ENCODE data around the gene SHQ1. TPM values are rescaled to one million over a fixed set of nuclear protein-coding genes. Genes with fewer than 3 reads are reported as not detected.

Gene SHQ1
- total RNA-seq, 1 donor from 2014 or later = 12.3 TPM

DNA sequence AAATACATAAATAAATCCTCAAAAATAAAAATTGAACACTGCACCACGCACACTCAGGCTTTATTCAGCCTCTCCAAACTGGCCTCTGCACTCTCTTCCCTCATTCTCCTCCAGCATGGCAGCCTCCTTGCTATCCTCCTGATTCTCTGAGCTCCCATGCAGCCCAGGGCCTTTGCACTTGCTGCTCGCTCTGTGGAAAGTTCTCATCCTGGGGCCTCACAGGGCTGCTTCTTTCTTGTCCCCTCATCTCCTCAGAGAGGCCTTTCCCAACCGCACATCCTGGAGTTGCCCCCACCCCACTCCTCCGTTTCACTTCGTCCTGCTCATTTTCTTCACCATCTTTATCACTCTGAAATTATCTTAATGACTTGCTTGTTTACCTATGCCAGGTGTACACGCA lies 123.0 kb downstream of the SHQ1 start:
- intact Hi-C loops (cut with DNase I) = no loop called here
- TF ChIP-seq POLR2A (IDR thresholded peaks at IDR 0.05) (no peak), POLR2AphosphoS5 (IDR thresholded peaks at IDR 0.05; ENCODE audit: insufficient read depth in 1 of 2, low read depth in 1 of 2) (no peak)
- TF ChIP-seq, protein P1, sequence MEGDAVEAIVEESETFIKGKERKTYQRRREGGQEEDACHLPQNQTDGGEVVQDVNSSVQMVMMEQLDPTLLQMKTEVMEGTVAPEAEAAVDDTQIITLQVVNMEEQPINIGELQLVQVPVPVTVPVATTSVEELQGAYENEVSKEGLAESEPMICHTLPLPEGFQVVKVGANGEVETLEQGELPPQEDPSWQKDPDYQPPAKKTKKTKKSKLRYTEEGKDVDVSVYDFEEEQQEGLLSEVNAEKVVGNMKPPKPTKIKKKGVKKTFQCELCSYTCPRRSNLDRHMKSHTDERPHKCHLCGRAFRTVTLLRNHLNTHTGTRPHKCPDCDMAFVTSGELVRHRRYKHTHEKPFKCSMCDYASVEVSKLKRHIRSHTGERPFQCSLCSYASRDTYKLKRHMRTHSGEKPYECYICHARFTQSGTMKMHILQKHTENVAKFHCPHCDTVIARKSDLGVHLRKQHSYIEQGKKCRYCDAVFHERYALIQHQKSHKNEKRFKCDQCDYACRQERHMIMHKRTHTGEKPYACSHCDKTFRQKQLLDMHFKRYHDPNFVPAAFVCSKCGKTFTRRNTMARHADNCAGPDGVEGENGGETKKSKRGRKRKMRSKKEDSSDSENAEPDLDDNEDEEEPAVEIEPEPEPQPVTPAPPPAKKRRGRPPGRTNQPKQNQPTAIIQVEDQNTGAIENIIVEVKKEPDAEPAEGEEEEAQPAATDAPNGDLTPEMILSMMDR (IDR thresholded peaks at IDR 0.05) = no peak

DNA sequence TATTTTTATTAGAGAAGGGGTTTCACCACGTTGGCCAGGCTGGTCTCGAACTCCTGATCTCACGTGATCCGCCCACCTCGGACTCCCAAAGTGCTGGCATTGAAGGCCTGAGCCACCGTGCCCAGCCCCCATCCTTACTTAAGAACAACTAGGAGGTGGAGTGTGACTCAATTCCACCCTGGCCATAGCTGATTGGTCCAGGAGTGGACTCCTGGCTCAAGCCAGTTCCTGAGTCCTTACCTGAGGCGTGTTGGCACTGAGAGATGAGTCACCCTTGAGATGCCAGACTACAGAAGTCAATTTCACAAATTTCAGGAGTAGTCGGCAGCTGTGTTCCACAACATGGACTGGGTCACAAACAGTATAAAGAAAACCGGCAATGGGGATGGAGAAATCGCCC lies 124.2 kb downstream of the SHQ1 start:
- Histone ChIP-seq H3K4me3 (no peak overlapping the region), H3K36me3 (no peaks in the 10 kb centered on the region), H3K27ac (no peak overlapping the region), H3K4me1 (peaks cover 5% of the 10 kb centered on the region), H3K9me3 (no peaks in the 10 kb centered on the region), H3K27me3 (no peaks in the 10 kb centered on the region)
- no peak for DNase-seq (ENCODE audit: extremely low spot score in 2 of 2)
- TF ChIP-seq, protein P1 (IDR thresholded peaks at IDR 0.05) = no peak
- TF ChIP-seq POLR2AphosphoS5 (IDR thresholded peaks at IDR 0.05; ENCODE audit: insufficient read depth in 1 of 2, low read depth in 1 of 2) = no peak
- no peak for TF ChIP-seq POLR2A (IDR thresholded peaks at IDR 0.05)
- intact Hi-C loops (cut with DNase I) = no loop called here

More for the DNA sequence above, 123.0 kb downstream of the SHQ1 start:
- H3K27me3 ChIP-seq = no peaks in the 10 kb centered on the region
- H3K27ac ChIP-seq = no peak overlapping the region
- no peak overlapping the region for H3K4me3 ChIP-seq
- H3K4me1 ChIP-seq = peaks cover 5% of the 10 kb centered on the region
- H3K36me3 ChIP-seq = no peaks in the 10 kb centered on the region
- H3K9me3 ChIP-seq = no peaks in the 10 kb centered on the region
- no peak for DNase-seq (ENCODE audit: extremely low spot score in 2 of 2)

- DNase-seq (ENCODE audit: extremely low spot score in 2 of 2) = no peak
- TF ChIP-seq POLR2AphosphoS5 (IDR thresholded peaks at IDR 0.05; ENCODE audit: insufficient read depth in 1 of 2, low read depth in 1 of 2) (no peak), POLR2A (IDR thresholded peaks at IDR 0.05) (no peak)
- TF ChIP-seq, protein P1 (IDR thresholded peaks at IDR 0.05) = no peak
- no peak overlapping the region for H3K4me3 ChIP-seq
- H3K27ac ChIP-seq = no peak overlapping the region
- H3K27me3 ChIP-seq = no peaks in the 10 kb centered on the region
- no peaks in the 10 kb centered on the region for H3K36me3 ChIP-seq
- intact Hi-C loops (cut with DNase I) = no loop called here
- peaks cover 5% of the 10 kb centered on the region for H3K4me1 ChIP-seq
- H3K9me3 ChIP-seq = no peaks in the 10 kb centered on the region
Measured at GRCh38 chr3:72722930-72723726, 125.1 kb downstream of the SHQ1 start.

DNA sequence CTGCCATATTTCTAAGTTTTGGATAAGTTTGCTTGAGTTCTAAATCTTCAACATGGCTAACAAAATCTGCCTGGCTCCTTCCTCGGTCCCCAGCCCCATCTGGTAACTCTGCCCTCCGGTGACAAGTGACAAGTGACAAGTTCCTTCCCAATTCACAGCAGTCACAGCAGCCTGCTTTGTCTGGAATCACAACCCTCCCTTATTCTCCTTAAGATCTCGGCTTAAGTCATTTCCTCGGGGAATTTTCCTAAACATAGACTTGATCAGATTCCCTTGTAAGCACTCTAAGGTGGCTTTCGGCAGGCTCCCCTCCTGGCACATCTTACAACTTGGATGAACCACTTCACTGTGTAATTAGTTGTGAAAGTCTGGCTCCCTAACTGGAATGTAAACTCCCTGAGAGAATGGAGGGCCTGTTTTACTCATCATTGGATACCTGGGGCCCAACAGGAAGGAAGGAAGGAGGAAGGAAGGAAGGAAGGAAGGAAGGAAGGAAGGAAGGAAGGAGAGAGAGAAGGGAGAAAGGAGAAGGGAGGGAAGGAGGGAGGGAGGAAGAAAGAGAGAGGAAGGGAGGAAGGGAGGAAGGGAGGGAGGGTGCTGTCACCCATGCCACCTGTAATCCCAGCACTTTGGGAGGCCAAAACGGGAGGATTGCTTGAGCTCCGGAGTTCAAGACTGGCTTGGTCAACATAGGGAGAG lies 126.4 kb downstream of the SHQ1 start:
- Histone ChIP-seq H3K36me3 (no peaks in the 10 kb centered on the region), H3K4me1 (peaks cover 5% of the 10 kb centered on the region), H3K9me3 (no peaks in the 10 kb centered on the region), H3K4me3 (no peak overlapping the region), H3K27ac (no peak overlapping the region), H3K27me3 (no peaks in the 10 kb centered on the region)
- intact Hi-C loops (cut with DNase I) = no loop called here
- DNase-seq (ENCODE audit: extremely low spot score in 2 of 2) = no peak
- TF ChIP-seq, protein P1 (IDR thresholded peaks at IDR 0.05) = no peak
- TF ChIP-seq POLR2A (IDR thresholded peaks at IDR 0.05) (no peak), POLR2AphosphoS5 (IDR thresholded peaks at IDR 0.05; ENCODE audit: insufficient read depth in 1 of 2, low read depth in 1 of 2) (no peak)

DNA sequence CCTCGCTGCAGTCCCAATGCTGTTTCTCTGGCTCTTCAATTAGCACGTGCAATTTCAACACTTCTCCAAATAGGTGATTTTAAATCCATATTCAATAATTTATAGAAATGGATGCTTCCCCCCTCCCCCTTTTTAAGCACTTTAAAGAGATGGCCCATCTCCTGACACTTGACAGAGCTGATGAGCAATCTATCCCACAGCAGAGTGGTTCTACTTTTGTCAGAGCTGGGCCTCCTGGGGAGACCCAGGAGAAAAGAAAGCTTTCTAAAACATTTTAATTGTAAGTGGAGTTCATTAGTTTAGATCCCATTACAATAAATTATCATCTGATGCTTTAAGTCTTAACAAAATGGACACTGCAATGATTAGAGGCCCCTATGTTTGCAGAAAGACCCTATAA lies 127.7 kb downstream of the SHQ1 start:
- no peak overlapping the region for H3K27ac ChIP-seq
- DNase-seq (ENCODE audit: extremely low spot score in 2 of 2) = no peak
- TF ChIP-seq, protein P1 (IDR thresholded peaks at IDR 0.05) = no peak
- TF ChIP-seq POLR2AphosphoS5 (IDR thresholded peaks at IDR 0.05; ENCODE audit: insufficient read depth in 1 of 2, low read depth in 1 of 2) (no peak), POLR2A (IDR thresholded peaks at IDR 0.05) (no peak)
- no peaks in the 10 kb centered on the region for H3K36me3 ChIP-seq
- H3K4me3 ChIP-seq = no peak overlapping the region
- peaks cover 5% of the 10 kb centered on the region for H3K4me1 ChIP-seq
- no peaks in the 10 kb centered on the region for H3K27me3 ChIP-seq
- intact Hi-C loops (cut with DNase I) = no loop called here
- H3K9me3 ChIP-seq = no peaks in the 10 kb centered on the region
